Caco-2 (cell line): ENCODE results near the gene PAPPA2. TPM values are rescaled to one million over a fixed set of nuclear protein-coding genes. Genes with fewer than 3 reads are reported as not detected.
"Not testable (repeated sequence)": the region's sequence is repeated elsewhere in the genome, so short reads cannot be mapped to it uniquely, and the experiment has no call there.

Experiments
- Bru-seq: library from RNA; stranded (reverse); fragments of 400-500 nt; gene quantifications from one replicate; lab custom pipeline; 2021; lab: Mats Ljungman, UMichigan
- BruChase-seq, 2 experiments: library from RNA; stranded (reverse); fragments of 400-500 nt; gene quantifications; one replicate each; lab custom pipeline; 2021; lab: Mats Ljungman, UMichigan
- BruUV-seq: library from RNA; stranded (reverse); fragments of 400-500 nt; replicated peaks from 2 replicates; lab custom pipeline; 2021; lab: Mats Ljungman, UMichigan
- CTCF ChIA-PET: fragments of 300-600 bp; sonication (Branson Sonifier 250); formaldehyde crosslinking; loops from one replicate; lab custom pipeline; 2022; ENCODE audit warnings: antibody characterized with exemption; lab: Charles Lee
- POLR2A ChIA-PET: fragments of 300-600 bp; sonication (Branson Sonifier 250); formaldehyde crosslinking; loops from one replicate; lab custom pipeline; 2022; ENCODE audit warnings: antibody characterized with exemption; lab: Charles Lee
- DNase-seq, 2 experiments: peaks; one replicate each; pipeline versions ENCODE4 v3.0.0 to v3.0.0-alpha.2; 2020 to 2022
- H3K27me3 ChIP-seq: replicated peaks from 2 replicates; pipeline ENCODE4 v1.6.0; 2011; ENCODE audit warnings: low read length; ENCODE audit not compliant: control insufficient read depth, insufficient read depth
- H3K36me3 ChIP-seq: 2 replicates; pipeline ENCODE4 v1.5.1; 2011; ENCODE audit warnings: low read length; ENCODE audit not compliant: control insufficient read depth, insufficient read depth
- H3K4me1 ChIP-seq: fragments of 250-450 bp; sonication (Bioruptor Pico); 2 replicates; pipeline ENCODE4 v1.5.1; 2020; ENCODE audit warnings: mild to moderate bottlenecking
- H3K4me3 ChIP-seq: 2 replicates; pipeline ENCODE4 v1.5.1; 2011; ENCODE audit warnings: low read depth, mild to moderate bottlenecking, control low read depth, low read length
- H3K9me3 ChIP-seq: fragments of 250-450 bp; sonication (Bioruptor Pico); 2 replicates; pipeline ENCODE4 v1.5.1; 2020; ENCODE audit warnings: mild to moderate bottlenecking, moderate library complexity
- H3K27ac Mint-ChIP-seq: one replicate; pipeline ENCODE4 v1.8.0; 2022; ENCODE audit warnings: mixed read lengths; ENCODE audit not compliant: unreplicated experiment
- H3K27me3 Mint-ChIP-seq: one replicate; pipeline ENCODE4 v1.8.0; 2022; ENCODE audit warnings: mixed read lengths; ENCODE audit not compliant: insufficient read depth, unreplicated experiment
- H3K36me3 Mint-ChIP-seq: one replicate; pipeline ENCODE4 v1.8.0; 2022; ENCODE audit warnings: mild to moderate bottlenecking, mixed read lengths; ENCODE audit not compliant: insufficient read depth, unreplicated experiment
- H3K4me1 Mint-ChIP-seq: one replicate; pipeline ENCODE4 v1.8.0; 2022; ENCODE audit warnings: low read depth, mixed read lengths; ENCODE audit not compliant: unreplicated experiment
- H3K4me3 Mint-ChIP-seq: one replicate; pipeline ENCODE4 v1.8.0; 2022; ENCODE audit warnings: mild to moderate bottlenecking, moderate library complexity, mixed read lengths; ENCODE audit not compliant: unreplicated experiment
- H3K9me3 Mint-ChIP-seq: one replicate; pipeline ENCODE4 v1.8.0; 2022; ENCODE audit warnings: mixed read lengths; ENCODE audit not compliant: unreplicated experiment
- intact Hi-C: fragments of 100-400 bp; cut with micrococcal nuclease; formaldehyde crosslinking; loops from one replicate; pipeline ENCODE4 v1.10.0; 2022; ENCODE audit not compliant: unreplicated experiment
- long read RNA-seq: library from polyadenylated mRNA; stranded (forward); transcript quantifications from one replicate; pipeline ENCODE4 v2.0.0, GENCODE V29; 2022
- total RNA-seq: library from RNA; stranded (reverse); gene quantifications from 2 replicates; pipeline ENCODE4 v1.2.3, GENCODE V29; 2022
- TF ChIP-seq, protein P1 (sequence below), 2 experiments: fragments of 200-600 bp in 1 of 2; IDR thresholded peaks; 1 replicate in 1 of 2; 2 replicates in 1 of 2; pipeline versions ENCODE4 v1.5.1 to v1.8.0; 2011 to 2022; ENCODE audit warnings: antibody characterized with exemption in 1 of 2, control low read depth in 1 of 2, inconsistent platforms in 1 of 2, low read depth in 1 of 2, low read length in 1 of 2, mild to moderate bottlenecking in 1 of 2, moderate library complexity in 1 of 2; ENCODE audit not compliant: insufficient read depth in 1 of 2, severe bottlenecking in 1 of 2, unreplicated experiment in 1 of 2

PAPPA2 gene
- 0.02 and 0.18 TPM in 2 replicates for total RNA-seq
- Bru-seq, nascent RNA, result percentile 9 among the genes with signal in this experiment
- BruChase-seq, experiment 1, labeled RNA remaining after a 2-hour chase, result percentile 11 among the genes with signal in this experiment
- percentile 9 among the genes with signal in this experiment for BruChase-seq, experiment 2, labeled RNA remaining after a 6-hour chase
- long read RNA-seq, result 0 reads

GRCh38 chr1:176462674-176463378 lies at the start of gene PAPPA2:
Gene PAPPA2 (plus strand): TSS chr1:176463175. CDS start chr1:176556323, 93,148 bp downstream.
- Histone ChIP-seq H3K4me1 (no peaks in the 10 kb centered on the region), H3K4me3 (no peak within 1 kb of the TSS), H3K9me3 (no peaks in the 10 kb centered on the region), H3K36me3 (no peaks in the 10 kb centered on the region), H3K27me3 (peaks cover 2% of the 10 kb centered on the region; the same call in 1 of the 2 replicates)
- POLR2A ChIA-PET, result no interaction called here
- Mint-ChIP-seq H3K4me1 (no peaks in the 10 kb centered on the region), H3K9me3 (no peaks in the 10 kb centered on the region), H3K27me3 (peaks cover 5% of the 10 kb centered on the region), H3K4me3 (no peak within 1 kb of the TSS), H3K36me3 (no peaks in the 10 kb centered on the region), H3K27ac (no peak within 1 kb of the TSS)
- TF ChIP-seq, protein P1, sequence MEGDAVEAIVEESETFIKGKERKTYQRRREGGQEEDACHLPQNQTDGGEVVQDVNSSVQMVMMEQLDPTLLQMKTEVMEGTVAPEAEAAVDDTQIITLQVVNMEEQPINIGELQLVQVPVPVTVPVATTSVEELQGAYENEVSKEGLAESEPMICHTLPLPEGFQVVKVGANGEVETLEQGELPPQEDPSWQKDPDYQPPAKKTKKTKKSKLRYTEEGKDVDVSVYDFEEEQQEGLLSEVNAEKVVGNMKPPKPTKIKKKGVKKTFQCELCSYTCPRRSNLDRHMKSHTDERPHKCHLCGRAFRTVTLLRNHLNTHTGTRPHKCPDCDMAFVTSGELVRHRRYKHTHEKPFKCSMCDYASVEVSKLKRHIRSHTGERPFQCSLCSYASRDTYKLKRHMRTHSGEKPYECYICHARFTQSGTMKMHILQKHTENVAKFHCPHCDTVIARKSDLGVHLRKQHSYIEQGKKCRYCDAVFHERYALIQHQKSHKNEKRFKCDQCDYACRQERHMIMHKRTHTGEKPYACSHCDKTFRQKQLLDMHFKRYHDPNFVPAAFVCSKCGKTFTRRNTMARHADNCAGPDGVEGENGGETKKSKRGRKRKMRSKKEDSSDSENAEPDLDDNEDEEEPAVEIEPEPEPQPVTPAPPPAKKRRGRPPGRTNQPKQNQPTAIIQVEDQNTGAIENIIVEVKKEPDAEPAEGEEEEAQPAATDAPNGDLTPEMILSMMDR (IDR thresholded peaks at IDR 0.05; ENCODE audit: insufficient read depth in 1 of 2, low read depth in 1 of 2, low read length in 1 of 2, severe bottlenecking in 1 of 2, unreplicated experiment in 1 of 2), result no peak
- intact Hi-C loops, result no loop called here
- no TSS peak for BruUV-seq
- no peak for DNase-seq
- CTCF ChIA-PET, result no interaction called here

- Mint-ChIP-seq H3K4me3 (no peak overlapping the region), H3K4me1 (no peaks in the 10 kb centered on the region), H3K27ac (no peak overlapping the region), H3K9me3 (no peaks in the 10 kb centered on the region), H3K27me3 (peaks cover 19% of the 10 kb centered on the region), H3K36me3 (no peaks in the 10 kb centered on the region)
- no peak for DNase-seq
- TF ChIP-seq, protein P1 (IDR thresholded peaks at IDR 0.05; ENCODE audit: insufficient read depth in 1 of 2, low read depth in 1 of 2, low read length in 1 of 2, severe bottlenecking in 1 of 2, unreplicated experiment in 1 of 2), result no peak
- ChIA-PET CTCF (no interaction called here), POLR2A (no interaction called here)
- Histone ChIP-seq H3K4me1 (no peaks in the 10 kb centered on the region), H3K36me3 (no peaks in the 10 kb centered on the region), H3K9me3 (no peaks in the 10 kb centered on the region), H3K27me3 (no peaks in the 10 kb centered on the region; the same call in 1 of the 2 replicates), H3K4me3 (no peak overlapping the region)
- intact Hi-C loops, result no loop called here
- BruUV-seq, result no TSS peak
These were observed 46.2 kb upstream of the PAPPA2 start for GRCh38 chr1:176416777-176417176.

DNA sequence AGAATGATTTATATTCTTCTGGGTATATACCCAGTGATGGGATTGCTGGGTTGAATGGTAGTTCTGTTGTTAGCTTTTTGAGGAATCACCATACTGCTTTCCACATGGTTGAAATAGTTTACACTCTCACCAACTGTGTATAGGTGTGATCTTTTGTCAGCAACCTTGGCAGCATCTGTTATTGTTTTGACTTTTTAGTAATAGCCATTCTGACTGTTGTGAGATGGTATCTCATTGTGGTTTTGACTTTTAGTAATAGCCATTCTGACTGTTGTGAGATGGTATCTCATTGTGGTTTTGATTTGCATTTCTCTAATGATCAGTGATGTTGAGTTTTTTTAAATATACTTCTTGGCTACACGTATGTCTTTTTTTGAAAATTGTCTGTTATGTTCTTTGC lies 43.4 kb upstream of the PAPPA2 start:
- POLR2A ChIA-PET, H3K4me3 Mint-ChIP-seq, H3K4me1 Mint-ChIP-seq, H3K27me3 Mint-ChIP-seq, H3K27ac Mint-ChIP-seq, BruUV-seq, H3K4me3 ChIP-seq, H3K36me3 ChIP-seq, intact Hi-C loops, CTCF ChIA-PET, H3K36me3 Mint-ChIP-seq, DNase-seq, H3K27me3 ChIP-seq, H3K9me3 ChIP-seq, H3K4me1 ChIP-seq: not testable (repeated sequence)
- H3K9me3 Mint-ChIP-seq, result peaks cover 19% of the 10 kb centered on the region
